A549 (cell line): Measurements from ENCODE around the gene LAMA1. TPM values are rescaled to one million over a fixed set of nuclear protein-coding genes. Genes with fewer than 3 reads are reported as not detected.

Experiments used
- ATAC-seq, 2 experiments: fragments of 200-7000 bp in 1 of 2; fragments of >200 bp in 1 of 2; cut with Nextera tagmentation in 1 of 2; cut with Tn5 transposase in 1 of 2; 3 replicates each; pipeline versions ENCODE4 v1.8.0 to v1.9.1; 2018 to 2020; ENCODE audit warnings: mild to moderate bottlenecking in 1 of 2, moderate library complexity in 1 of 2
- CTCF ChIA-PET: fragments of 300-600 bp; sonication (Branson Sonifier 250); formaldehyde crosslinking; extraction: SDS; loops from one replicate; lab custom pipeline; 2021; ENCODE audit warnings: antibody characterized with exemption, inconsistent platforms; lab: Yijun Ruan, JAX
- POLR2A ChIA-PET: fragments of 350-600 bp; formaldehyde crosslinking; extraction: SDS; loops from one replicate; lab custom pipeline; 2021; ENCODE audit warnings: antibody characterized with exemption, inconsistent platforms; lab: Yijun Ruan, JAX
- DNase-seq, 2 experiments: peaks; one replicate each; pipeline versions ENCODE4 v3.0.0 to v3.0.0-alpha.2; 2011 to 2016; ENCODE audit warnings: low read depth in 1 of 2, low spot score in 1 of 2
- FAIRE-seq: peaks from 2 replicates; lab custom pipeline; 2011; peaks lifted over from hg19 to GRCh38; lab: Jason Lieb, UNC
- H3K27ac ChIP-seq, 2 experiments: fragments of >200 bp; sonication (Bioruptor Twin); formaldehyde crosslinking; 3 replicates each; pipeline ENCODE4 v1.5.1; 2016 to 2017
- H3K4me1 ChIP-seq: fragments of >200 bp; sonication (Bioruptor Twin); formaldehyde crosslinking; 3 replicates; pipeline ENCODE4 v1.6.1; 2016
- H3K4me2 ChIP-seq: fragments of >200 bp; sonication (Bioruptor Twin); formaldehyde crosslinking; 3 replicates; pipeline ENCODE4 v1.6.1; 2016
- H3K4me3 ChIP-seq: fragments of >200 bp; sonication (Bioruptor Twin); formaldehyde crosslinking; 3 replicates; pipeline ENCODE4 v1.5.1; 2016
- H3K9me3 ChIP-seq: fragments of >200 bp; sonication (Bioruptor Twin); formaldehyde crosslinking; 3 replicates; pipeline ENCODE4 v1.6.1; 2016
- BHLHE40 ChIP-seq: IDR thresholded peaks from 2 replicates; pipeline ENCODE4 v1.6.1; 2012; ENCODE audit warnings: low read depth, low read length, inconsistent platforms
- CHD2 ChIP-seq: fragments of 150-350 bp; IDR thresholded peaks from 2 replicates; pipeline ENCODE4 v1.6.1; 2014; ENCODE audit warnings: low read length; ENCODE audit not compliant: partially characterized antibody
- E2F6 ChIP-seq: IDR thresholded peaks from 2 replicates; pipeline ENCODE4 v1.6.1; 2012; ENCODE audit warnings: low read depth, borderline replicate concordance
- EHF ChIP-seq: fragments of 250-450 bp; sonication (Bioruptor Pico); IDR thresholded peaks from 2 replicates; pipeline ENCODE4 v1.5.0; 2020; ENCODE audit warnings: mild to moderate bottlenecking
- EHMT2 ChIP-seq: fragments of 200-600 bp; sonication (generic); IDR thresholded peaks from 2 replicates; pipeline ENCODE4 v1.6.1; 2016; ENCODE audit warnings: antibody characterized with exemption, low read depth, mild to moderate bottlenecking, moderate library complexity
- ELK1 ChIP-seq: fragments of 150-350 bp; IDR thresholded peaks from 2 replicates; pipeline ENCODE4 v1.6.1; 2014; ENCODE audit warnings: low read depth, mild to moderate bottlenecking, low read length
- FOSB ChIP-seq: fragments of 250-450 bp; sonication (Bioruptor Pico); IDR thresholded peaks from 2 replicates; pipeline ENCODE4 v1.5.0; 2020; ENCODE audit warnings: mild to moderate bottlenecking, moderate library complexity
- FOXS1 ChIP-seq: fragments of 250-450 bp; sonication (Bioruptor Pico); IDR thresholded peaks from 2 replicates; pipeline ENCODE4 v1.5.0; 2020; ENCODE audit warnings: mild to moderate bottlenecking, moderate library complexity
- GATA3 ChIP-seq: IDR thresholded peaks from 2 replicates; pipeline ENCODE4 v1.6.1; 2012; ENCODE audit warnings: borderline replicate concordance
- HDAC2 ChIP-seq: fragments of 200-600 bp; sonication (generic); IDR thresholded peaks from 2 replicates; pipeline ENCODE4 v1.6.1; 2016
- HES2 ChIP-seq: fragments of >200 bp; sonication (Bioruptor Twin); formaldehyde crosslinking; IDR thresholded peaks from 2 replicates; pipeline ENCODE4 v1.6.1; 2016
- HEYL ChIP-seq: fragments of 250-450 bp; sonication (Bioruptor Pico); IDR thresholded peaks from 2 replicates; pipeline ENCODE4 v1.8.0; 2021; ENCODE audit warnings: mild to moderate bottlenecking, moderate library complexity
- HOXA7 ChIP-seq: fragments of 250-450 bp; sonication (Bioruptor Pico); IDR thresholded peaks from 2 replicates; pipeline ENCODE4 v1.5.0; 2020; ENCODE audit warnings: mild to moderate bottlenecking, moderate library complexity
- JUNB ChIP-seq: fragments of >200 bp; sonication (Bioruptor Twin); formaldehyde crosslinking; IDR thresholded peaks from 2 replicates; pipeline ENCODE4 v1.6.1; 2016
- NFE2L2 ChIP-seq: fragments of 150-350 bp; conservative IDR thresholded peaks from 2 replicates; pipeline ENCODE4 v1.6.1; 2014; ENCODE audit warnings: low read length
- NR3C1 ChIP-seq: fragments of >200 bp; sonication (Bioruptor Twin); formaldehyde crosslinking; IDR thresholded peaks from 3 replicates; pipeline ENCODE4 v1.6.1; 2017
- RAD21 ChIP-seq, 2 experiments: fragments of >200 bp in 1 of 2; sonication (Bioruptor Twin) in 1 of 2; formaldehyde crosslinking in 1 of 2; IDR thresholded peaks in 1 of 2; conservative IDR thresholded peaks in 1 of 2; 2 replicates in 1 of 2; 3 replicates in 1 of 2; pipeline ENCODE4 v1.6.1; 2012 to 2018; ENCODE audit warnings: inconsistent platforms in 1 of 2
- RARB ChIP-seq: fragments of 250-450 bp; sonication (Bioruptor Pico); IDR thresholded peaks from 2 replicates; pipeline ENCODE4 v1.8.0; 2021; ENCODE audit warnings: mild to moderate bottlenecking, moderate library complexity
- RCOR1 ChIP-seq: fragments of 150-350 bp; IDR thresholded peaks from 2 replicates; pipeline ENCODE4 v1.6.1; 2014; ENCODE audit warnings: antibody characterized with exemption, low read length, low read depth
- REST ChIP-seq: fragments of 200-600 bp; sonication (generic); IDR thresholded peaks from 2 replicates; pipeline ENCODE4 v1.6.1; 2016; ENCODE audit warnings: antibody characterized with exemption, mild to moderate bottlenecking, moderate library complexity
- RFX5 ChIP-seq: fragments of 450-650 bp; IDR thresholded peaks from 2 replicates; pipeline ENCODE4 v1.7.1; 2014; ENCODE audit warnings: antibody characterized with exemption, mild to moderate bottlenecking, moderate library complexity
- SREBF2 ChIP-seq: fragments of 450-650 bp; IDR thresholded peaks from 2 replicates; pipeline ENCODE4 v1.6.1; 2014; ENCODE audit warnings: mild to moderate bottlenecking, moderate library complexity
- TFCP2L1 ChIP-seq: fragments of 250-450 bp; sonication (Bioruptor Pico); IDR thresholded peaks from 2 replicates; pipeline ENCODE4 v1.5.0; 2021; ENCODE audit warnings: mild to moderate bottlenecking
- ZFP36 ChIP-seq: fragments of 450-650 bp; IDR thresholded peaks from 2 replicates; pipeline ENCODE4 v1.6.1; 2014; ENCODE audit warnings: borderline replicate concordance; ENCODE audit not compliant: partially characterized antibody
- ZNF302 ChIP-seq: fragments of 250-450 bp; sonication (Bioruptor Pico); IDR thresholded peaks from 2 replicates; pipeline ENCODE4 v1.9.0; 2021; ENCODE audit warnings: inconsistent platforms, mild to moderate bottlenecking, moderate library complexity
- ZSCAN20 ChIP-seq: fragments of 250-450 bp; sonication (Bioruptor Pico); IDR thresholded peaks from 2 replicates; pipeline ENCODE4 v1.8.0; 2022; ENCODE audit warnings: mild to moderate bottlenecking, moderate library complexity
- WGBS: methylation state at CpG from one replicate; pipeline ENCODE4 v1.1.6; 2017; ENCODE audit errors: missing lambda C conversion rate; 5-methylcytosine and 5-hydroxymethylcytosine counted together
- polyA plus RNA-seq, 4 experiments: library from polyadenylated mRNA; depleted of rRNA in 3 of 4; stranded (reverse); fragments of >200 nt; fragmentation: RNase III in 1 of 4; extraction: RNeasy Plus Mini Kit Qiagen cat#74134 plus additional on column Dnase treatment in 1 of 4; gene quantifications; 2 replicates in 3 of 4; 3 replicates in 1 of 4; pipeline ENCODE4 v1.2.3, GENCODE V29; 2011 to 2017

LAMA1 gene
- polyA plus RNA-seq, 2 of the 4 experiments (the other 2 are of a cell fraction): 0.05 to 0.06 TPM

GRCh38 chr18:7155092-7155491 lies 37.5 kb upstream of the LAMA1 start:
- no peaks in the 10 kb centered on the region for H3K9me3 ChIP-seq
- POLR2A ChIA-PET: no interaction called here
- no peak overlapping the region for H3K4me2 ChIP-seq
- 84% methylated on average over 5 of the region's 5 CpGs for WGBS
- H3K4me1 ChIP-seq: no peaks in the 10 kb centered on the region
- FAIRE-seq: no peak
- CTCF ChIA-PET: interaction anchor here (0.9 to 1.6 kb wide), 4 partner anchors 10 to 22 kb away, joined by 3 to 6 read pairs (median 4); no protein-coding TSS in a partner anchor
- ATAC-seq: no peak
- TF ChIP-seq NR3C1 (no peak), RFX5 (no peak), HOXA7 (no peak), SREBF2 (no peak), HDAC2 (no peak), E2F6 (no peak), FOXS1 (CRISPR knock-in tag) (no peak), FOSB (no peak), REST (no peak), ZSCAN20 (no peak), TFCP2L1 (CRISPR knock-in tag) (no peak), HEYL (CRISPR knock-in tag) (no peak), BHLHE40 (no peak), RAD21 (conservative IDR thresholded peaks at IDR 0.05 in 1 of 2, IDR thresholded peaks at IDR 0.05 in 1 of 2) (no peak), GATA3 (no peak), EHF (CRISPR knock-in tag) (no peak)
- H3K27ac ChIP-seq: no peak overlapping the region
- no peak overlapping the region for H3K4me3 ChIP-seq
- no peak for DNase-seq

GRCh38 chr18:7152440-7152839 lies 34.8 kb upstream of the LAMA1 start:
- H3K4me2 ChIP-seq: no peak overlapping the region
- no peak overlapping the region for H3K4me3 ChIP-seq
- no peak overlapping the region for H3K27ac ChIP-seq
- no peaks in the 10 kb centered on the region for H3K4me1 ChIP-seq
- TF ChIP-seq NR3C1 (no peak), JUNB (no peak), BHLHE40 (no peak), RCOR1 (no peak), ZFP36 (no peak), HES2 (no peak), RAD21 (conservative IDR thresholded peaks at IDR 0.05 in 1 of 2, IDR thresholded peaks at IDR 0.05 in 1 of 2) (no peak), E2F6 (no peak), GATA3 (no peak), RARB (CRISPR knock-in tag) (no peak), EHMT2 (no peak), CHD2 (no peak), FOSB (no peak), ZNF302 (CRISPR knock-in tag) (no peak), HDAC2 (no peak), ELK1 (no peak), NFE2L2 (no peak)
- WGBS: 60% methylated on average over 1 of the region's 1 CpG
- POLR2A ChIA-PET: no interaction called here
- FAIRE-seq: no peak
- CTCF ChIA-PET: no interaction called here
- DNase-seq: no peak
- ATAC-seq: no peak
- H3K9me3 ChIP-seq: no peaks in the 10 kb centered on the region
